HEK293 (cell line): ENCODE results near the gene SLC25A24.

Source experiments
- CTCF ChIA-PET: fragments of 350-600 bp; formaldehyde crosslinking; extraction: SDS; loops from one replicate; lab custom pipeline; 2021; ENCODE audit warnings: antibody characterized with exemption; lab: Yijun Ruan, JAX
- POLR2A ChIA-PET: fragments of 300-600 bp; formaldehyde crosslinking; extraction: SDS; loops from one replicate; lab custom pipeline; 2020; ENCODE audit warnings: antibody characterized with exemption, inconsistent platforms; lab: Yijun Ruan, JAX
- H3K27ac ChIP-seq: fragments of 200-500 bp; sonication (Bioruptor generic); 2 replicates; pipeline ENCODE4 v1.5.1; 2014; ENCODE audit warnings: low read depth, low read length, control low read depth, inconsistent platforms; ENCODE audit errors: extremely low read depth
- H3K36me3 ChIP-seq, 2 experiments: fragments of 200-500 bp in 1 of 2; sonication (Bioruptor generic) in 1 of 2; 1 replicate in 1 of 2; 2 replicates in 1 of 2; pipeline ENCODE4 v1.5.1; 2014 to 2017; ENCODE audit warnings: inconsistent platforms in 2 of 2, low read length in 2 of 2; ENCODE audit not compliant: control insufficient read depth in 2 of 2, insufficient read depth in 1 of 2
- H3K4me1 ChIP-seq: fragments of 200-500 bp; sonication (Bioruptor generic); 2 replicates; pipeline ENCODE4 v1.5.1; 2014; ENCODE audit warnings: mild to moderate bottlenecking, low read length, inconsistent platforms; ENCODE audit not compliant: control insufficient read depth, insufficient read depth
- H3K4me3 ChIP-seq: 2 replicates; pipeline ENCODE4 v1.5.1; 2011; ENCODE audit warnings: low read depth, mild to moderate bottlenecking, control low read depth, low read length, moderate library complexity
- H3K9me3 ChIP-seq: fragments of 200-500 bp; sonication (Bioruptor generic); 2 replicates; pipeline ENCODE4 v1.5.1; 2014; ENCODE audit warnings: low read depth, low read length, inconsistent platforms; ENCODE audit not compliant: control insufficient read depth, insufficient read depth
- GFI1B ChIP-seq: fragments of 450-650 bp; formaldehyde crosslinking; IDR thresholded peaks from 2 replicates; pipeline ENCODE4 v1.5.1; 2016; ENCODE audit warnings: missing biosample characterization, missing genetic modification characterization
- GLI4 ChIP-seq: fragments of 450-650 bp; formaldehyde crosslinking; IDR thresholded peaks from 2 replicates; pipeline ENCODE4 v1.5.1; 2016; ENCODE audit warnings: missing biosample characterization, missing genetic modification characterization
- GLIS2 ChIP-seq: fragments of 450-650 bp; formaldehyde crosslinking; IDR thresholded peaks from 2 replicates; pipeline ENCODE4 v1.5.1; 2016; ENCODE audit warnings: missing biosample characterization, missing genetic modification characterization
- KLF7 ChIP-seq: fragments of 450-650 bp; formaldehyde crosslinking; IDR thresholded peaks from 2 replicates; pipeline ENCODE4 v1.5.1; 2016; ENCODE audit warnings: missing biosample characterization, missing genetic modification characterization, borderline replicate concordance
- KLF9 ChIP-seq: fragments of 450-650 bp; formaldehyde crosslinking; IDR thresholded peaks from 2 replicates; pipeline ENCODE4 v1.5.1; 2016; ENCODE audit warnings: missing biosample characterization, missing genetic modification characterization, low read depth
- SALL2 ChIP-seq: fragments of 450-650 bp; formaldehyde crosslinking; IDR thresholded peaks from 2 replicates; pipeline ENCODE4 v1.5.0; 2017; ENCODE audit warnings: missing biosample characterization, mild to moderate bottlenecking, missing genetic modification characterization, borderline replicate concordance
- SP2 ChIP-seq: fragments of 450-650 bp; formaldehyde crosslinking; IDR thresholded peaks from 2 replicates; pipeline ENCODE4 v1.5.1; 2016; ENCODE audit warnings: missing biosample characterization, missing genetic modification characterization
- ZBTB1 ChIP-seq: fragments of 450-650 bp; formaldehyde crosslinking; IDR thresholded peaks from 2 replicates; pipeline ENCODE4 v1.5.1; 2016; ENCODE audit warnings: missing biosample characterization, missing genetic modification characterization
- ZBTB20 ChIP-seq: fragments of 450-650 bp; formaldehyde crosslinking; IDR thresholded peaks from 2 replicates; pipeline ENCODE4 v1.5.1; 2016; ENCODE audit warnings: missing biosample characterization, missing genetic modification characterization
- ZBTB48 ChIP-seq: fragments of 450-650 bp; formaldehyde crosslinking; IDR thresholded peaks from 2 replicates; pipeline ENCODE4 v1.5.1; 2016; ENCODE audit warnings: missing biosample characterization, missing genetic modification characterization
- ZBTB7A ChIP-seq: fragments of 450-650 bp; formaldehyde crosslinking; IDR thresholded peaks from 2 replicates; pipeline ENCODE4 v1.5.1; 2016; ENCODE audit warnings: low read depth, missing biosample characterization, missing genetic modification characterization
- ZEB2 ChIP-seq: fragments of 450-650 bp; formaldehyde crosslinking; IDR thresholded peaks from 2 replicates; pipeline ENCODE4 v1.5.1; 2016; ENCODE audit warnings: missing biosample characterization, missing genetic modification characterization
- ZIC2 ChIP-seq: fragments of 450-650 bp; formaldehyde crosslinking; IDR thresholded peaks from 2 replicates; pipeline ENCODE4 v1.5.1; 2016; ENCODE audit warnings: missing biosample characterization, missing genetic modification characterization
- ZNF140 ChIP-seq: fragments of 450-650 bp; formaldehyde crosslinking; IDR thresholded peaks from 2 replicates; pipeline ENCODE4 v1.5.1; 2016; ENCODE audit warnings: missing biosample characterization, missing genetic modification characterization
- ZNF19 ChIP-seq: fragments of 450-650 bp; formaldehyde crosslinking; IDR thresholded peaks from 2 replicates; pipeline ENCODE4; 2016; ENCODE audit warnings: missing biosample characterization, missing genetic modification characterization, low read depth
- ZNF24 ChIP-seq: fragments of 450-650 bp; formaldehyde crosslinking; IDR thresholded peaks from 2 replicates; pipeline ENCODE4 v1.5.1; 2016; ENCODE audit warnings: missing biosample characterization, missing genetic modification characterization
- ZNF394 ChIP-seq: fragments of 450-650 bp; formaldehyde crosslinking; IDR thresholded peaks from 2 replicates; pipeline ENCODE4 v1.5.1; 2016; ENCODE audit warnings: missing biosample characterization, missing genetic modification characterization, mild to moderate bottlenecking, moderate library complexity, borderline replicate concordance
- ZNF548 ChIP-seq: fragments of 450-650 bp; formaldehyde crosslinking; IDR thresholded peaks from 2 replicates; pipeline ENCODE4 v1.5.1; 2016; ENCODE audit warnings: missing biosample characterization, missing genetic modification characterization
- ZNF660 ChIP-seq: fragments of 450-650 bp; IDR thresholded peaks from 2 replicates; pipeline ENCODE4 v1.5.1; 2018; ENCODE audit warnings: missing biosample characterization, mild to moderate bottlenecking, missing genetic modification characterization
- ZNF670 ChIP-seq: fragments of 450-650 bp; formaldehyde crosslinking; IDR thresholded peaks from 2 replicates; pipeline ENCODE4 v1.5.1; 2016; ENCODE audit warnings: missing biosample characterization, missing genetic modification characterization, low read depth
- ZNF677 ChIP-seq: fragments of 450-650 bp; IDR thresholded peaks from 2 replicates; pipeline ENCODE4 v1.5.0; 2018; ENCODE audit warnings: missing biosample characterization, mild to moderate bottlenecking, missing genetic modification characterization, moderate library complexity
- ZNF747 ChIP-seq: fragments of 450-650 bp; formaldehyde crosslinking; IDR thresholded peaks from 2 replicates; pipeline ENCODE4 v1.5.1; 2016; ENCODE audit warnings: missing biosample characterization, missing genetic modification characterization
- ZNF777 ChIP-seq: fragments of 450-650 bp; formaldehyde crosslinking; IDR thresholded peaks from 2 replicates; pipeline ENCODE4 v1.5.1; 2017; ENCODE audit warnings: missing biosample characterization, missing genetic modification characterization, borderline replicate concordance
- ZNF791 ChIP-seq: fragments of 450-650 bp; formaldehyde crosslinking; IDR thresholded peaks from 2 replicates; pipeline ENCODE4 v1.5.1; 2016; ENCODE audit warnings: missing biosample characterization, missing genetic modification characterization
- ZNF792 ChIP-seq: fragments of 450-650 bp; formaldehyde crosslinking; IDR thresholded peaks from 2 replicates; pipeline ENCODE4 v1.5.1; 2016; ENCODE audit warnings: missing biosample characterization, missing genetic modification characterization
- ZXDB ChIP-seq: fragments of 450-650 bp; formaldehyde crosslinking; IDR thresholded peaks from 2 replicates; pipeline ENCODE4 v1.5.1; 2016; ENCODE audit warnings: missing biosample characterization, missing genetic modification characterization
- TF ChIP-seq, protein P1 (sequence below): fragments of 450-650 bp; formaldehyde crosslinking; IDR thresholded peaks from 2 replicates; pipeline ENCODE4 v1.5.1; 2016; ENCODE audit warnings: missing biosample characterization, missing genetic modification characterization
- TF ChIP-seq, protein P2 (sequence below): fragments of 450-650 bp; formaldehyde crosslinking; optimal IDR thresholded peaks from 2 replicates; pipeline ENCODE3; 2016; ENCODE audit warnings: missing biosample characterization, mild to moderate bottlenecking, missing genetic modification characterization
- TF ChIP-seq, protein P3 (sequence below): fragments of 450-650 bp; formaldehyde crosslinking; conservative IDR thresholded peaks from 2 replicates; pipeline ENCODE4 v1.5.1; 2016; ENCODE audit warnings: low read depth, missing biosample characterization, missing genetic modification characterization

Gene SLC25A24

DNA sequence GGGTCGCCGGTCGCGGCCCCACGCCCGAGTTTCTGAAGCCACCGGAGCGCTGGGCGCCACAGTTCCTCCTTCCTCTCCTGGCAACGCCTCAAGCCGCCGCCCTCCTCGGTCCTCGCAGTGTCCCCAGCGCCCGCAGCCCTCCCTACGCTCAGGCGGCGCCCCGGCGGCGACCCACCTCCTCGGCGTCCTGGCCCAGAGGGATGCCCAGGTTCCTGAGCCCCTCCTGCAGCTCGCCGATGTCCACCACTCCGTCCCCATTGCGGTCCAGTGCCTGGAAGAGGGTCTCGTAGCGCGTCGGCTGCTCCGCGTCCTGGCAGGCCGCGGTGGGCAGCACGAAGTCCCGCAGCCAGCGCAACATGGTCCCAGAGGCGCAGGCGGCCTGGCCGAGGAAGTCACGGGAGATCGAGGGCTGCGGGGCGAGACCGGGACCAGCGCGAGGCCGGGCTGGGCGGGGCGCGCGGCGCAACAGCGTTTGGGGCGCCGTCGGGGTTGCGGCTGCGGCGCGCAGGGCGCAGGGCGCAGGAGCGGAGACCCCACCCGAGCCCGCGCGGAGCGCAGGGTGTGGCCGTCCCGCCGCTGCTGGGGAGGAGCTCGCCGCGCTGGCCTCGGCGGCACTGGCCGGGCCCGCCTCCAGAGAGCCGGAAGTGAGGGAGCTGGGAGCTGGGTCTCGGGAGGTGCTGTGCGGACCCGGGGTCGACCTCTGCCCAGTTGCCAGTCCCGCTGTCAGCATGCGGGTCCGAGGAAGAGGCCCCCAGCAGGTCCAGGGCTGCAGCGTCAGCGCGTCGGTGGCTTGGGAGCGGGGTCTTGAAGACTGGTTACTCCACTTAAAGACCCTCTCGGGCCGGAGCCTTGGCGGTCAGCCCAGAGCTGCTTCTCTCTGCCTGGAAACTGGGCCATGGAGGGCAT lies at the start of gene SLC25A24:
Gene SLC25A24 (minus strand): TSS at position 563 of the 906 bp plus-strand sequence. CDS start 205 bp downstream, at position 358.
- CTCF ChIA-PET: interaction anchor here (0.6 to 1.3 kb wide), 4 partner anchors 12 to 419 kb away, joined by 3 to 5 read pairs (median 4); no protein-coding TSS in a partner anchor
- peak within 1 kb of the TSS; percentile 11; the same call in 1 of the 2 replicates for H3K27ac ChIP-seq
- TF ChIP-seq ZNF791 (tag by site-specific recombination): no peak
- peak; percentile 84 for TF ChIP-seq SP2
- peak; percentile 49 for TF ChIP-seq GLIS2 (tag by site-specific recombination)
- peak; percentile 18 for TF ChIP-seq ZXDB (tag by site-specific recombination)
- 0 out of 2 replicates have a peak, but pooled peaks have one; percentile 40 for TF ChIP-seq ZBTB7A (tag by site-specific recombination)
- peak; percentile 60; the same call in 1 of the 2 replicates for TF ChIP-seq ZBTB20
- no peak for TF ChIP-seq ZNF548
- no peak for TF ChIP-seq ZNF747 (tag by site-specific recombination)
- TF ChIP-seq KLF7 (tag by site-specific recombination): peak; percentile 89; the same call in 1 of the 2 replicates
- peak; percentile 73 for TF ChIP-seq ZIC2 (tag by site-specific recombination)
- TF ChIP-seq ZNF660 (tag by site-specific recombination): no peak
- peak; percentile 21 for TF ChIP-seq ZEB2
- peak; percentile 21 for TF ChIP-seq KLF9 (tag by site-specific recombination)
- no peak for TF ChIP-seq ZNF670 (tag by site-specific recombination)
- peak; percentile 48; the same call in 1 of the 2 replicates for TF ChIP-seq ZNF140
- TF ChIP-seq ZBTB1 (tag by site-specific recombination): no peak
- no peak for TF ChIP-seq GFI1B (tag by site-specific recombination)
- TF ChIP-seq, protein P1, sequence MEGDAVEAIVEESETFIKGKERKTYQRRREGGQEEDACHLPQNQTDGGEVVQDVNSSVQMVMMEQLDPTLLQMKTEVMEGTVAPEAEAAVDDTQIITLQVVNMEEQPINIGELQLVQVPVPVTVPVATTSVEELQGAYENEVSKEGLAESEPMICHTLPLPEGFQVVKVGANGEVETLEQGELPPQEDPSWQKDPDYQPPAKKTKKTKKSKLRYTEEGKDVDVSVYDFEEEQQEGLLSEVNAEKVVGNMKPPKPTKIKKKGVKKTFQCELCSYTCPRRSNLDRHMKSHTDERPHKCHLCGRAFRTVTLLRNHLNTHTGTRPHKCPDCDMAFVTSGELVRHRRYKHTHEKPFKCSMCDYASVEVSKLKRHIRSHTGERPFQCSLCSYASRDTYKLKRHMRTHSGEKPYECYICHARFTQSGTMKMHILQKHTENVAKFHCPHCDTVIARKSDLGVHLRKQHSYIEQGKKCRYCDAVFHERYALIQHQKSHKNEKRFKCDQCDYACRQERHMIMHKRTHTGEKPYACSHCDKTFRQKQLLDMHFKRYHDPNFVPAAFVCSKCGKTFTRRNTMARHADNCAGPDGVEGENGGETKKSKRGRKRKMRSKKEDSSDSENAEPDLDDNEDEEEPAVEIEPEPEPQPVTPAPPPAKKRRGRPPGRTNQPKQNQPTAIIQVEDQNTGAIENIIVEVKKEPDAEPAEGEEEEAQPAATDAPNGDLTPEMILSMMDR (tag by site-specific recombination): peak; percentile 56; the same call in 1 of the 2 replicates
- peak; percentile 69; the same call in 1 of the 2 replicates for TF ChIP-seq ZNF394 (tag by site-specific recombination)
- TF ChIP-seq ZNF24 (tag by site-specific recombination): 0 out of 2 replicates have a peak, but pooled peaks have one; percentile 44
- TF ChIP-seq, protein P2, sequence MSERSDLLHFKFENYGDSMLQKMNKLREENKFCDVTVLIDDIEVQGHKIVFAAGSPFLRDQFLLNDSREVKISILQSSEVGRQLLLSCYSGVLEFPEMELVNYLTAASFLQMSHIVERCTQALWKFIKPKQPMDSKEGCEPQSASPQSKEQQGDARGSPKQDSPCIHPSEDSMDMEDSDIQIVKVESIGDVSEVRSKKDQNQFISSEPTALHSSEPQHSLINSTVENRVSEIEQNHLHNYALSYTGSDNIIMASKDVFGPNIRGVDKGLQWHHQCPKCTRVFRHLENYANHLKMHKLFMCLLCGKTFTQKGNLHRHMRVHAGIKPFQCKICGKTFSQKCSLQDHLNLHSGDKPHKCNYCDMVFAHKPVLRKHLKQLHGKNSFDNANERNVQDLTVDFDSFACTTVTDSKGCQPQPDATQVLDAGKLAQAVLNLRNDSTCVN (tag by site-specific recombination): peak; percentile 87
- TF ChIP-seq, protein P3, sequence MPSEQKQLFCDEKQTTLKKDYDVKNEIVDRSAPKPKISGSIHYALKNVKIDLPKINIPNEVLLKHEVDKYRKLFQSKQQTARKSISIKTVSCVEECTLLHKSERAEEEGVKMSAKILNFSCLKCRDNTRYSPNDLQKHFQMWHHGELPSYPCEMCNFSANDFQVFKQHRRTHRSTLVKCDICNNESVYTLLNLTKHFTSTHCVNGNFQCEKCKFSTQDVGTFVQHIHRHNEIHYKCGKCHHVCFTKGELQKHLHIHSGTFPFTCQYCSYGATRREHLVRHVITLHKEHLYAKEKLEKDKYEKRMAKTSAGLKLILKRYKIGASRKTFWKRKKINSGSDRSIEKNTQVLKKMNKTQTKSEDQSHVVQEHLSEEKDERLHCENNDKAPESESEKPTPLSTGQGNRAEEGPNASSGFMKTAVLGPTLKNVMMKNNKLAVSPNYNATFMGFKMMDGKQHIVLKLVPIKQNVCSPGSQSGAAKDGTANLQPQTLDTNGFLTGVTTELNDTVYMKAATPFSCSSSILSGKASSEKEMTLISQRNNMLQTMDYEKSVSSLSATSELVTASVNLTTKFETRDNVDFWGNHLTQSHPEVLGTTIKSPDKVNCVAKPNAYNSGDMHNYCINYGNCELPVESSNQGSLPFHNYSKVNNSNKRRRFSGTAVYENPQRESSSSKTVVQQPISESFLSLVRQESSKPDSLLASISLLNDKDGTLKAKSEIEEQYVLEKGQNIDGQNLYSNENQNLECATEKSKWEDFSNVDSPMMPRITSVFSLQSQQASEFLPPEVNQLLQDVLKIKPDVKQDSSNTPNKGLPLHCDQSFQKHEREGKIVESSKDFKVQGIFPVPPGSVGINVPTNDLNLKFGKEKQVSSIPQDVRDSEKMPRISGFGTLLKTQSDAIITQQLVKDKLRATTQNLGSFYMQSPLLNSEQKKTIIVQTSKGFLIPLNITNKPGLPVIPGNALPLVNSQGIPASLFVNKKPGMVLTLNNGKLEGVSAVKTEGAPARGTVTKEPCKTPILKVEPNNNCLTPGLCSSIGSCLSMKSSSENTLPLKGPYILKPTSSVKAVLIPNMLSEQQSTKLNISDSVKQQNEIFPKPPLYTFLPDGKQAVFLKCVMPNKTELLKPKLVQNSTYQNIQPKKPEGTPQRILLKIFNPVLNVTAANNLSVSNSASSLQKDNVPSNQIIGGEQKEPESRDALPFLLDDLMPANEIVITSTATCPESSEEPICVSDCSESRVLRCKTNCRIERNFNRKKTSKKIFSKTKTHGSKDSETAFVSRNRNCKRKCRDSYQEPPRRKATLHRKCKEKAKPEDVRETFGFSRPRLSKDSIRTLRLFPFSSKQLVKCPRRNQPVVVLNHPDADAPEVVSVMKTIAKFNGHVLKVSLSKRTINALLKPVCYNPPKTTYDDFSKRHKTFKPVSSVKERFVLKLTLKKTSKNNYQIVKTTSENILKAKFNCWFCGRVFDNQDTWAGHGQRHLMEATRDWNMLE (tag by site-specific recombination): no peak
- peak; percentile 51; the same call in 1 of the 2 replicates for TF ChIP-seq ZBTB48 (tag by site-specific recombination)
- TF ChIP-seq ZNF677: no peak; the same call in 1 of the 2 replicates
- TF ChIP-seq SALL2 (tag by site-specific recombination): no peak
- TF ChIP-seq ZNF777 (tag by site-specific recombination): peak; percentile 91
- peak; percentile 67; the same call in 1 of the 2 replicates for TF ChIP-seq ZNF792
- TF ChIP-seq GLI4: 0 out of 2 replicates have a peak, but pooled peaks have one; percentile 60
- no peak for TF ChIP-seq ZNF19 (tag by site-specific recombination)

More for the DNA sequence above, at the start of gene SLC25A24:
- Histone ChIP-seq H3K9me3 (no peaks in the 10 kb centered on the region), H3K4me1 (no peaks in the 10 kb centered on the region), H3K4me3 (peak within 1 kb of the TSS; percentile 87), H3K36me3 (peaks cover 0 to 23% of the 10 kb centered on the region in 2 experiments; a peak in 1 of 3 replicates)
- POLR2A ChIA-PET: interaction anchor here (1.0 to 1.8 kb wide), 8 partner anchors 9 to 842 kb away, joined by 3 to 13 read pairs (median 5); partner anchors contain the start of genes PRPF38B and WDR47
